Lower leg skin (tissue), 4 donors: ENCODE results near the gene POLN. TPM values are rescaled to one million over a fixed set of nuclear protein-coding genes. Genes with fewer than 3 reads are reported as not detected.
A peak's percentile ranks its signal among the peaks of the same experiment; 100 is the strongest.

Source experiments
- DNase-seq, 2 donors: peaks; one replicate each; pipeline ENCODE4 v3.0.0-alpha.2; 2019; ENCODE audit warnings: low spot score in 2 of 2
- H3K4me3 ChIP-seq: fragments of 200-600 bp; sonication (generic); 2 replicates; pipeline ENCODE4 v1.5.1; 2017; ENCODE audit warnings: mild to moderate bottlenecking, low read depth; ENCODE audit not compliant: poor library complexity, severe bottlenecking
- CTCF ChIP-seq, 3 donors: fragments of 450-650 bp; IDR thresholded peaks; one replicate each; pipeline ENCODE4 v1.5.1; 2016; ENCODE audit warnings: antibody characterized with exemption in 3 of 3, mild to moderate bottlenecking in 3 of 3, moderate library complexity in 2 of 3
- POLR2A ChIP-seq, 2 donors: fragments of 450-650 bp; IDR thresholded peaks; one replicate each; pipeline ENCODE4 v1.6.1; 2016 to 2017; ENCODE audit warnings: antibody characterized with exemption in 2 of 2, mild to moderate bottlenecking in 1 of 2, moderate library complexity in 1 of 2
- WGBS, 2 donors: methylation state at CpG; one replicate each; pipeline ENCODE4 v1.1.5; 2018; 5-methylcytosine and 5-hydroxymethylcytosine counted together
- intact Hi-C: fragments of 100-400 bp; cut with DNase I; formaldehyde crosslinking; loops from one replicate; pipeline ENCODE4 v1.15.0; 2023; ENCODE audit warnings: low total_unique reads
- total RNA-seq, 4 donors: library from RNA; depleted of rRNA; stranded (reverse); fragments of >200 nt; gene quantifications; one replicate each; pipeline ENCODE4 v1.1.0, GENCODE V29; 2016

The POLN gene
- total RNA-seq, 4 donors from 2014 or later: 0.30 to 3.3 (median 0.89) TPM

- intact Hi-C loops: loop anchor here (10.0 kb wide), 1 partner anchor 1553 kb away; no protein-coding TSS in a partner anchor
- H3K4me3 ChIP-seq: no peak overlapping the region
- no peak for DNase-seq
- no peak for TF ChIP-seq CTCF (IDR thresholded peaks at IDR 0.05)
- no peak for TF ChIP-seq POLR2A (IDR thresholded peaks at IDR 0.05)
- 85 to 91% methylated on average over 10 to 11 of the region's 11 CpGs for whole genome bisulfite sequencing, 2 donors
Measured at GRCh38 chr4:2062168-2062807, 179.6 kb downstream of the POLN start.

- no peak for TF ChIP-seq POLR2A (IDR thresholded peaks at IDR 0.05)
- TF ChIP-seq CTCF (IDR thresholded peaks at IDR 0.05): no peak
- H3K4me3 ChIP-seq: no peak overlapping the region
- 68 to 72% methylated on average over 20 to 40 of the region's 42 CpGs for WGBS, 2 donors
- DNase-seq: no peak
- intact Hi-C loops: loop anchor here (10.0 kb wide), 1 partner anchor 1553 kb away; no protein-coding TSS in a partner anchor
Measured at GRCh38 chr4:2061186-2062131, 180.5 kb downstream of the POLN start.

GRCh38 chr4:2060611-2061185 lies 181.2 kb downstream of the POLN start:
- intact Hi-C loops: loop anchor here (10.0 kb wide), 1 partner anchor 1554 kb away; no protein-coding TSS in a partner anchor
- H3K4me3 ChIP-seq: no peak overlapping the region
- WGBS, 2 donors: 15 to 32% methylated on average over 34 to 38 of the region's 54 CpGs
- TF ChIP-seq POLR2A (IDR thresholded peaks at IDR 0.05) (no peak), CTCF (IDR thresholded peaks at IDR 0.05) (no peak)
- no peak for DNase-seq

- DNase-seq: no peak
- 3 to 5% methylated on average over 23 to 32 of the region's 102 CpGs for WGBS, 2 donors
- TF ChIP-seq CTCF (IDR thresholded peaks at IDR 0.05): no peak
- no peak for TF ChIP-seq POLR2A (IDR thresholded peaks at IDR 0.05)
- intact Hi-C loops: loop anchor here (10.0 kb wide), 1 partner anchor 1555 kb away; no protein-coding TSS in a partner anchor
- H3K4me3 ChIP-seq: peak overlapping the region; percentile 6
Measured at GRCh38 chr4:2059726-2060602, 182.0 kb downstream of the POLN start.
